H1 (cell line): ENCODE results near the gene RAB4B. TPM values are rescaled to one million over a fixed set of nuclear protein-coding genes. Genes with fewer than 3 reads are reported as not detected.
"Not testable (repeated sequence)": the region's sequence is repeated elsewhere in the genome, so short reads cannot be mapped to it uniquely, and the experiment has no call there.

ENCODE experiments used
- CTCF ChIA-PET: fragments of 300-600 bp; sonication (Branson Sonifier 250); formaldehyde crosslinking; loops from one replicate; lab custom pipeline; 2021; ENCODE audit not compliant: partially characterized antibody; lab: Charles Lee
- POLR2A ChIA-PET: fragments of 300-600 bp; sonication (Branson Sonifier 250); formaldehyde crosslinking; loops from one replicate; lab custom pipeline; 2021; ENCODE audit warnings: inconsistent platforms; ENCODE audit not compliant: partially characterized antibody; lab: Charles Lee
- DNase-seq, 2 experiments: peaks; one replicate each; pipeline versions ENCODE4 v3.0.0 to v3.0.0-alpha.2; 2010 to 2022; ENCODE audit warnings: low spot score in 2 of 2, low read depth in 1 of 2, mixed read lengths in 1 of 2
- FAIRE-seq: peaks from 2 replicates; lab custom pipeline; 2011; peaks lifted over from hg19 to GRCh38; lab: Jason Lieb, UNC
- H2AFZ ChIP-seq: 2 replicates; pipeline ENCODE4 v1.8.1; 2012; ENCODE audit warnings: low read length, inconsistent platforms
- H2AK5ac ChIP-seq: 2 replicates; pipeline ENCODE4 v1.6.1; 2013; ENCODE audit warnings: low read depth, low read length
- H2BK120ac ChIP-seq: replicated peaks from 2 replicates; pipeline ENCODE3; 2013; ENCODE audit warnings: low read depth, low read length, inconsistent platforms
- H2BK12ac ChIP-seq: 2 replicates; pipeline ENCODE4 v1.6.1; 2013; ENCODE audit warnings: low read depth, low read length
- H2BK15ac ChIP-seq: 2 replicates; pipeline ENCODE4 v1.6.1; 2013; ENCODE audit warnings: low read length
- H2BK20ac ChIP-seq: 2 replicates; pipeline ENCODE4 v1.6.1; 2013; ENCODE audit warnings: low read length
- H2BK5ac ChIP-seq: 2 replicates; pipeline ENCODE4 v1.6.1; 2013; ENCODE audit warnings: low read depth, low read length
- H3K14ac ChIP-seq: 2 replicates; pipeline ENCODE4 v1.6.1; 2013; ENCODE audit warnings: inconsistent platforms; ENCODE audit not compliant: insufficient read length
- H3K18ac ChIP-seq: 2 replicates; pipeline ENCODE4 v1.6.1; 2013; ENCODE audit warnings: low read length; ENCODE audit errors: extremely low read depth
- H3K23ac ChIP-seq: 2 replicates; pipeline ENCODE4 v1.6.1; 2013; ENCODE audit warnings: inconsistent platforms; ENCODE audit not compliant: insufficient read length
- H3K23me2 ChIP-seq: 2 replicates; pipeline ENCODE4 v1.6.1; 2013; ENCODE audit warnings: low read depth, low read length
- H3K27ac ChIP-seq: 2 replicates; pipeline ENCODE4 v1.6.1; 2011; ENCODE audit warnings: low read depth, low read length, inconsistent platforms
- H3K27me3 ChIP-seq, 4 experiments: replicated peaks in 1 of 4; 1 replicate in 1 of 4; 2 replicates in 3 of 4; pipeline versions ENCODE4 v1.6.1 to v1.8.1; 2011 to 2013; ENCODE audit warnings: low read length in 3 of 4, mild to moderate bottlenecking in 3 of 4, inconsistent platforms in 2 of 4, mixed read lengths in 2 of 4, moderate library complexity in 1 of 4; ENCODE audit not compliant: control insufficient read depth in 3 of 4, insufficient read depth in 3 of 4; ENCODE audit errors: extremely low read depth in 1 of 4
- H3K36me3 ChIP-seq, 4 experiments: 2 replicates each; pipeline versions ENCODE4 v1.6.1 to v1.8.1; 2011 to 2013; ENCODE audit warnings: mild to moderate bottlenecking in 4 of 4, low read length in 3 of 4, moderate library complexity in 2 of 4, control low read depth in 1 of 4, inconsistent platforms in 1 of 4; ENCODE audit not compliant: insufficient read depth in 4 of 4, control insufficient read depth in 2 of 4
- H3K4ac ChIP-seq: replicated peaks from 2 replicates; pipeline ENCODE3; 2013; ENCODE audit warnings: low read length, low read depth, mixed read lengths, inconsistent platforms; ENCODE audit not compliant: insufficient read length
- H3K4me1 ChIP-seq, 4 experiments: replicated peaks in 1 of 4; 1 replicate in 1 of 4; 2 replicates in 3 of 4; pipeline versions ENCODE4 v1.6.1 to v1.8.1; 2011 to 2013; ENCODE audit warnings: low read length in 3 of 4, inconsistent platforms in 2 of 4, mixed read lengths in 1 of 4; ENCODE audit not compliant: insufficient read depth in 4 of 4, control insufficient read depth in 3 of 4
- H3K4me2 ChIP-seq, 2 experiments: 2 replicates each; pipeline versions ENCODE4 v1.6.1 to v1.8.1; 2011 to 2013; ENCODE audit warnings: low read depth in 2 of 2, low read length in 2 of 2, control low read depth in 1 of 2, inconsistent platforms in 1 of 2, mild to moderate bottlenecking in 1 of 2; ENCODE audit not compliant: insufficient read depth in 1 of 2
- H3K4me3 ChIP-seq, 4 experiments: fragments of 200-600, 300-600 bp in 1 of 4; sonication (generic), shearing (Covaris generic), sonication (Bioruptor Twin) in 1 of 4; 2 replicates each; pipeline versions ENCODE4 v1.5.1 to v1.8.1; 2011 to 2016; ENCODE audit warnings: low read length in 4 of 4, low read depth in 3 of 4, control low read depth in 2 of 4, inconsistent platforms in 2 of 4, mild to moderate bottlenecking in 2 of 4, mixed read lengths in 1 of 4, moderate library complexity in 1 of 4; ENCODE audit not compliant: insufficient read depth in 2 of 4; ENCODE audit errors: extremely low read depth in 1 of 4
- H3K56ac ChIP-seq: replicated peaks from 2 replicates; pipeline ENCODE3; 2013; ENCODE audit warnings: low read depth, mild to moderate bottlenecking, mixed read lengths, low read length, inconsistent platforms; ENCODE audit not compliant: insufficient read length
- H3K79me1 ChIP-seq: 2 replicates; pipeline ENCODE4 v1.6.1; 2013; ENCODE audit warnings: low read depth, low read length, control low read depth
- H3K79me2 ChIP-seq, 2 experiments: 2 replicates each; pipeline versions ENCODE4 v1.6.1 to v1.8.1; 2012 to 2013; ENCODE audit warnings: low read length in 2 of 2, mild to moderate bottlenecking in 2 of 2, inconsistent platforms in 1 of 2; ENCODE audit not compliant: insufficient read depth in 2 of 2, control insufficient read depth in 1 of 2
- H3K9ac ChIP-seq, 4 experiments: replicated peaks in 1 of 4; 1 replicate in 1 of 4; 2 replicates in 3 of 4; pipeline versions ENCODE4 v1.6.1 to v1.8.1; 2011 to 2013; ENCODE audit warnings: low read depth in 3 of 4, low read length in 3 of 4, control low read depth in 2 of 4, mild to moderate bottlenecking in 2 of 4, moderate library complexity in 2 of 4, inconsistent platforms in 1 of 4; ENCODE audit errors: extremely low read depth in 1 of 4
- H3K9me3 ChIP-seq, 2 experiments: 2 replicates each; pipeline versions ENCODE4 v1.6.1 to v1.8.1; 2012 to 2013; ENCODE audit warnings: mild to moderate bottlenecking in 2 of 2, moderate library complexity in 2 of 2, control low read depth in 1 of 2, inconsistent platforms in 1 of 2, low read depth in 1 of 2, low read length in 1 of 2, mixed read lengths in 1 of 2; ENCODE audit not compliant: insufficient read depth in 2 of 2
- H4K20me1 ChIP-seq, 2 experiments: replicated peaks in 1 of 2; 2 replicates each; pipeline versions ENCODE3 to v1.8.1; 2011 to 2013; ENCODE audit warnings: inconsistent platforms in 2 of 2, low read length in 2 of 2, mild to moderate bottlenecking in 1 of 2; ENCODE audit not compliant: insufficient read depth in 2 of 2, control insufficient read depth in 1 of 2
- H4K5ac ChIP-seq: 2 replicates; pipeline ENCODE4 v1.6.1; 2013; ENCODE audit warnings: low read length, low read depth, mixed read lengths, inconsistent platforms; ENCODE audit not compliant: insufficient read length
- H4K8ac ChIP-seq: 2 replicates; pipeline ENCODE4 v1.8.0; 2013; ENCODE audit warnings: mild to moderate bottlenecking, moderate library complexity, low read length, inconsistent platforms; ENCODE audit not compliant: insufficient read depth; ENCODE audit errors: extremely low read depth
- H4K91ac ChIP-seq: replicated peaks from 2 replicates; pipeline ENCODE3; 2013; ENCODE audit warnings: low read length, mixed read lengths, inconsistent platforms; ENCODE audit not compliant: insufficient read length
- SP1 ChIP-seq: IDR thresholded peaks from 2 replicates; pipeline ENCODE4 v1.6.1; 2011; ENCODE audit warnings: low read depth, low read length
- TBP ChIP-seq: IDR thresholded peaks from 2 replicates; pipeline ENCODE4 v1.6.1; 2011; ENCODE audit warnings: low read depth, low read length, improper control_type of control experiment
- WGBS, 2 experiments: shearing (Covaris generic) in 1 of 2; methylation state at CpG; one replicate each; pipeline versions ENCODE4 v1.1.6 to v1.1.7; 2013 to 2015; ENCODE audit warnings: low lambda C conversion rate in 2 of 2, mixed read lengths in 2 of 2, inconsistent platforms in 1 of 2, low coverage in 1 of 2, missing lambda C conversion rate in 1 of 2; ENCODE audit not compliant: insufficient replicate concordance in 2 of 2, insufficient coverage in 1 of 2, insufficient read length in 1 of 2; ENCODE audit errors: extremely low coverage in 1 of 2, missing lambda C conversion rate in 1 of 2; 5-methylcytosine and 5-hydroxymethylcytosine counted together
- polyA plus RNA-seq, 7 experiments: library from polyadenylated mRNA; depleted of rRNA in 3 of 7; stranded (reverse) in 5 of 7; unstranded in 2 of 7; fragments of >200 nt in 5 of 7; fragments of 200-250 nt in 2 of 7; gene quantifications; 1 replicate in 5 of 7; 2 replicates in 1 of 7; 4 replicates in 1 of 7; pipeline versions ENCODE4 v1.2.1 to v1.2.3, GENCODE V29; 2011 to 2013; ENCODE audit warnings: missing spikeins in 2 of 7, mixed read lengths in 2 of 7
- total RNA-seq: library from RNA; stranded (reverse); fragmentation: NEBNext Ultra II Directional; extraction: Animal tissue kit (Norgen Biotek cat#: 25700); gene quantifications from 2 replicates; pipeline ENCODE4 v1.2.1, GENCODE V29; 2021

The RAB4B gene
- total and polyA plus RNA-seq, 2 of the 8 experiments (the other 6 are each of a cell fraction or from before 2014, with no cell fraction given): 15.9 to 28.6 TPM

GRCh38 chr19:40771101-40771862 lies 6.8 kb upstream of the RAB4B start:
- not testable (repeated sequence) for H2BK5ac ChIP-seq, H3K27me3 ChIP-seq, H4K20me1 ChIP-seq, H4K5ac ChIP-seq, H3K18ac ChIP-seq, H3K14ac ChIP-seq, H3K4me3 ChIP-seq, DNase-seq, H3K79me1 ChIP-seq, H3K4me2 ChIP-seq, H3K9ac ChIP-seq, FAIRE-seq, H2BK20ac ChIP-seq, H2AK5ac ChIP-seq, H3K56ac ChIP-seq, H2BK120ac ChIP-seq, H2AFZ ChIP-seq, H2BK15ac ChIP-seq, H3K27ac ChIP-seq, H3K4ac ChIP-seq, H3K36me3 ChIP-seq, H3K23me2 ChIP-seq, H3K79me2 ChIP-seq, H4K8ac ChIP-seq, H3K4me1 ChIP-seq, H2BK12ac ChIP-seq, H4K91ac ChIP-seq, H3K23ac ChIP-seq, H3K9me3 ChIP-seq
- 86% methylated on average over 10 of the region's 10 CpGs; no CpG with 5 or more reads in 1 of the 2 experiments for WGBS, 2 experiments
- TF ChIP-seq TBP (peak; percentile 33; the same call in 1 of the 2 replicates), SP1 (peak; percentile 58)
- ChIA-PET CTCF (interaction anchor here (1.0 to 1.7 kb wide), 5 partner anchors 15 to 108 kb away, joined by 3 to 5 read pairs (median 3); partner anchors contain the start of gene EGLN2), POLR2A (interaction anchor here (1.0 to 17.9 kb wide), 5 partner anchors 8 to 36 kb away, joined by 5 to 399 read pairs (median 7); partner anchors contain the start of genes ACTMAP, EGLN2 and SNRPA)
